Stimulated activated CD4-positive, alpha-beta T cell treated with anti-CD3 and anti-CD28 coated beads, Interleukin-2, amount 100 ng/mL, for 48 hours (primary cell): ENCODE measurements around the gene TRABD2B.

Source experiments
- DNase-seq, 2 donors: peaks; one replicate each; pipeline ENCODE4 v3.0.0-alpha.2; 2020

Gene TRABD2B

DNA sequence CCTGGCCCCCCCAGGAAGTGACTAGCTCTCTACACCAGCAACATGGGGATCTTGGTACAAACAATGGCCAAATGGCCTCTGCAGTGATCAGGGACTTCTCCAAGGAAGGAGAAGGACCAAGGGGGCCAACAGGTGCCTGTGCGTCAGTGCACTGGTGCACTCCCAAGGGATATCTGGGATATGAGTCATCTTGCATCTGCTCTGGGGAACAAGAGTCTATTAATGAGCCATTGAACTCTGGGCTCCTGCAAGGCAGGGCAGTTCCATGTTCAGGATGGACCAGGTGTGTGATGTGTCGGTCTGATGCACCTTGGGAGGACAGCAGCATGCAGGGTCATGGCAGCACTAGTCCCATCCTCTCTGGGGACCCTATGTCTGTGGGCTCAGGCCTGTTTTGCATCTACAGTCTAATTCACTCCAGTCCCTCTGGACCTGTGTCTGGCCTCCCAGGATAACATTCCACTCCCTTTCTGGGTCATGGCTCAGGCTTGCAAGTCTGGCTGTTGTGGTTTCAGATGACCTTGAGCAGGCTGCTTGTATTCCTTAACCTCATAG, 125.3 kb downstream of the TRABD2B start:
- DNase-seq, result no peak

GRCh38 chr1:47870946-47871676, 126.1 kb downstream of the TRABD2B start:
- DNase-seq, result no peak

DNA sequence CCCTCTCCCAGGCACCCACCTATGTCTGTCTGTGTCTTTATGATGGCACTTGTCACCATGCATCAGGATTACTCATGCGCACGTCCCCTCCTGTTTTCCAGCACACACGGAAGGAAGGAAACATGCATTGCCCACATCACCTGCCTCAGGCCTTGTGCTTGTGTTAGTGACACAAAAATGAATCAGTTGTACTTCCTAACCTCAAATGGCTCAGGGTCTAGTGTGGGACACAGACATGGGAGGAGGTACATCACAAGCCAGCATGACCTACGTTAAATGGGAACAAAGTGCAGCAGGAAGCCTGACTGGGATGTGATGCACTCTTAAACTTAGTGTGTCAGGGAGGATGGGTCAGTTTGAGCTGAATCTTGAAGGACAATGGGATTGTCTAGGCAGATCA, 126.7 kb downstream of the TRABD2B start:
- DNase-seq, result no peak

DNA sequence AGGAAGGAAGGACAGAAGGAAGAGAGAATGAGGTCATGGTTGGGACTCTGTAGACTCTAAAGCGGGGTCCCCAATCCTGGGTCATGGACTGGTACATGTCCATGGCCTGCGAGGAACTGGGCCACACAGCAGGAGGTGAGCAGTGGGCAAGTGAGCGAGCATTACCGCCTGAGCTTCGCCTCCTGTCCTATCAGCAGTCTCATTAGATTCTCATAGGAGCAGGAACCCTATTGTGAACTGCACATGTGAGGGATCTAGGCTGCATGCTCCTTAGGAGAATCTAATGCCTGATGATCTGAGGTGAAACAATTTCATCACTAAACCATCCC, 128.9 kb downstream of the TRABD2B start:
- DNase-seq, result no peak

DNA sequence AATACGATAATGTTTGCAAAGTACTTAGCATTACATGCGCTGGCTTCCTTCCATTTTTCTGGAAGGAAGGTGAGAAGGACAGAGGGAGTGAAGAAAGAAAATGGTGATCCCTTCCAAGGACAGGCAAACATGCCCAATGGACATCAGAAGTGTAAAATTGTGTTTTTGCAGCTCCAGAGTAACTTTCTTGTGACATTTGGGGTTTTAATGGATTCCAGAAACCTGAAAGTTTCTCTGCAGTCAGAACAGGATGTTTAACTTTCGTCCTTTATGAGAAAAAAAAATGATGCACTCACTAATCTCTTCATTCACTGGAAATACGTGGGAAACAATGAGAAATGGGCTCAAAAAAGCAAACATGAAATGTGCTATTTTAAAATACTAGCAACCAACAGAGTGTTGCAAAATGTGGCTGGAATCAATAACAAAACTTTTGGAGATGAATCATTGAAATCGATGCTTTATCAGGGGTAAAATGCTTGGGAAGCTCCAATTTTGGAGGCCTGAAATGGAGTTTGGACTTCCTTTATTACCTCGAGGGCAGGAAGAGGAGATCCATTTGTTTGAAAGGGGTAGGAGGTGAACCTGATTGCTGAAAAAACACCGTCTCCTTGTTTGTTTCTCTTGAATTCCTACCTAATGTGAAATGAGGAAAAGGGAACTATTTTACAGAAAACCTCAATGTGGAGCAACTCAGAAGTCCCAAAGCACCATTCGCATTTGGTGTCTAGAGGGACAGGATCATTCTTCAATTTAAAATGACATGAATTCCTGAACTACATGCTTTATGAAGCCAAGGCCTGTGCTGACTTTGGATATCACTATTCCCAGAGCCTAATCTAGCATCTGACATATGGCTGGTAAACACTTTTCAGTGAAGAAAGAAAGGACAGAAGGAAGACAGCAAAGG, 129.5 kb downstream of the TRABD2B start:
- DNase-seq, result no peak

DNA sequence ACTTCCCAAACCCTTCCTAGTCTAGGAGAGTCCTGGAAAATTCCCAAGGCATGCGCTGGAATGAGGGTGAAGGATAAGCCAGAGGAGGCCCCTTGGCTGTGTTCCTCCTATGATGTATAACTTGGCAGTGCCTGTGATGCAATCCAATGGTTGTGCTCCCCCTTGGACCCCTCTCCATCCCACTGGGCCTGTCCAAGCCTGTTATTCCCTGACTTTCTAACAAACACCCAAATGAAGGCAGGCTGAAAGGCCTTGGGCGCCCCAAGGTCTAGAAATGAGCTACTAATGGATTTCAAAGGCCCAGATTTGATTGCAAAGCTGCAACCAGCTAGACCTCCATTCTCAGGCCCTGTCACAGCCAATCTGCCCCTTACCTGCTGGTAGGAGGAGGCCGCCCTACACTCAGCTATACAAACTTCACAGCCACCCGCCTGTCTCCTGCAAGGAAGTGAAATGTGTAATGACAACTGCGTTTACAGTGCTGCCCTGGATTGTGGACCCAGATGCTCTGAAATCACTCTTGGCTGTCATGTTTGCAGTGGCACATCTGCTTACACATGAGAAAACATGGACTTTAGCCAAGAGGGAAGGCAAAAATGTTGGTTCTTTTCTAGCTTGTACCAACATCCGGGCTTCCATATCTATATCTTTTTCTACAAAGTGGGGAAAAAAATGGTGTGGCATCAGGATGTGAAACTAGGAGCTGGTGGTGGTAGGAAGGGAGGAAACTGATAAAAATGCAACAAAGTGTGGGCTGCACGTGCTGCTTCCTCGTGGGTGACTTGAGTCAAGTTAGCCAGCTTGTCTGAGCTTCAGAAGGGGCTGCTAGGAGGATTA, 130.4 kb downstream of the TRABD2B start:
- DNase-seq, result no peak

DNA sequence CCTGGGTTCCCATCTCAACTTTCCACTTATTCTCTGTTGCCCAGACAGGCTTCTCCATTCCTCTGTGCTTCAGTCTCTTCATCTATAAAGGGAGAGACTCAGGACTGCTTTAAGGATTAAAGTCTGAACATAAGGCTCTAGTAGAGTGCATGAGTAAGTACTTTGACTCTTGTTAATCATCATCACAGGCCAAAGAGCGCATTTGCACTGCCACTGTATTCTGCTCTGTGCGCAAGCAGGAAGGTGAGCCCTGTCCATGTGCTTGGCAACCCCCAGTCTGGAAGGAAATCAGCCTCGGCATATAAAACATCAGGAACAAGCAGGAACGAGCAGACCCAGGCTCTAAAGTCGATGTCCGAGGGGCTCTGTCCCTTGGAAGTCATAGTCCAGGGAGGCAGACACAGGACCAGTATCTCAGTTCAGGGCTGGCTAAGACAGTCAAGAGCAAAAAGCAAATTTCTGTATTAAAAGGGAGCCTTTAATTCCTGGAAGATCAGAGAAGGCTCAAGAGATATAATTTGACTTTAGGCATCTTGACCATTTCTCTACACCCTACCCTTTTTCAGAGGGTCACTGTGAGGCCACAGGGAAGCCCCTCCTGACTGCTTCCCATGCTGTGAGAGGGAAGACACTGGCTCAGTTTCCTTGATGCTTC, 131.2 kb downstream of the TRABD2B start:
- no peak for DNase-seq

DNA sequence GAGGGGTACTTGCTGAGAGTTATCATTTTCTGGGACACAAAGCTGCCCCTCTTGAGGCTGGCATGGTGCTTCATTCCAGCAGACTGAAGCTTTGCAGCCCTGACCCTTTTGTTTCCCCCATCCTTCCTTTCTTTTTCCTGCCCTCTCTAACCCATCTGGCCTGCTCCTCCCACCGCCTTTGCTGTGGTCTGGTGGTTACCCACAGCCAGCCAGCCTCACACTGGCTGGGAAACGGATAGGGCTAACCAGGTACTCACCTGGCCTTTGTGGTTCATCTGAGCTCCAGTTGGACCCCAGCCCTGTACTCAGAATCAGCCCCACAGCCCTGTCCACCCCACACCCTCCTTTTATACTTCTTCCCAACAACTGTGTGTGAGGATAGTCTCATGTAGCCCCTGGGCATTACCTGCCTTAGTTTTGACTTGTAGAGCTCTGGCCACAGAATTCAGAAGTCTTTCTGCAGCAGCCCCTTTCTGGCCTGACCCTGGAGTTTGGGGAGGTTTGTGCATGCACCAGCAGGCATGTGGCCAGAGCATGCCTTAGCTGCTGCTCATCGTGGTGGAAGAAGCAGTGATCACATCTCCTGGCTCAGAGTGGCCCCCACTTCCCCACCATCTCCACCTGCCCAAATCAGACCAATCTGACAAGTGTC, 138.0 kb downstream of the TRABD2B start:
- no peak for DNase-seq

- DNase-seq, result no peak
Observed at GRCh38 chr1:47856996-47857395, 140.2 kb downstream of the TRABD2B start.

- DNase-seq, result no peak
Observed at GRCh38 chr1:47855230-47855629, 142.0 kb downstream of the TRABD2B start.

GRCh38 chr1:47854552-47855144, 142.5 kb downstream of the TRABD2B start:
- DNase-seq, result no peak

GRCh38 chr1:47853852-47854251, 143.3 kb downstream of the TRABD2B start:
- no peak for DNase-seq

- no peak for DNase-seq
Observed at GRCh38 chr1:47853059-47853458, 144.1 kb downstream of the TRABD2B start.

- no peak for DNase-seq
Observed at GRCh38 chr1:47852006-47852718, 145.0 kb downstream of the TRABD2B start.

- no peak for DNase-seq
Observed at GRCh38 chr1:47850451-47850850, 146.7 kb downstream of the TRABD2B start.

- DNase-seq, result no peak
Observed at GRCh38 chr1:47849591-47850261, 147.5 kb downstream of the TRABD2B start.

DNA sequence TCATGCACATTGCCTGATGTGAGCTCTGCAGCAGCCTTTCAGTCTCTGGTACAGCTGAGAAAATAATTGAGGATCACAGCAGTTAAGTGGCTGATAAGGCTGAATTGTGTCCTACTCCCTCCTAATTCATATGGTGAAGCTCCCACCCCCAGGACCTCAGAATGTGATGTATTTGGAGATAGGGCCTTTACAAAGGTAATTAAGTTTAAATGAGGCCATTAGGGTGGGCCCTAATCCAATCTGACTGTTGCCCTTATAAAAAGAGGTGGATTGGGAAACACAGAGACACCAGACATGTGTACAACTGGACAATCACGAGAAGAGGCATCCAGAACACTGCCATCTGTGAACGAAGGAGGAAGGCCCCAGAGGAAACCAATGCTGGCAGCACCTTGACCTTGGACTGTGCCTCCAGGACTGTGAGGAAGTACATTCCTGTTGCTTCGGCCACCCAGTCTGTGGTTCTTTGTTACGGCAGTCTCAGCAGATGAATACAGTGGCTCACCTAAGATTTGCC, 148.1 kb downstream of the TRABD2B start:
- DNase-seq, result no peak

GRCh38 chr1:47847763-47848162, 149.4 kb downstream of the TRABD2B start:
- DNase-seq, result no peak

- DNase-seq, result no peak
Observed at GRCh38 chr1:47844558-47844955, 152.6 kb downstream of the TRABD2B start.
